Neuron (in vitro differentiated cells): ENCODE results near the gene CYFIP2.

Source experiments
- H2AFZ ChIP-seq: one replicate; pipeline ENCODE4 v1.6.1; 2013; ENCODE audit warnings: low read depth, mild to moderate bottlenecking, inconsistent platforms, low read length, moderate library complexity
- H3K27me3 ChIP-seq: one replicate; pipeline ENCODE4 v1.6.1; 2013; ENCODE audit warnings: low read length; ENCODE audit not compliant: insufficient read depth
- H3K36me3 ChIP-seq: one replicate; pipeline ENCODE4 v1.6.1; 2013; ENCODE audit warnings: low read length; ENCODE audit not compliant: insufficient read depth
- H3K4me1 ChIP-seq: one replicate; pipeline ENCODE4 v1.6.1; 2013; ENCODE audit warnings: low read length; ENCODE audit not compliant: insufficient read depth
- H3K4me3 ChIP-seq: 2 replicates; pipeline ENCODE4 v1.5.1; 2013; ENCODE audit warnings: mild to moderate bottlenecking, low read length, moderate library complexity
- H3K9me3 ChIP-seq: one replicate; pipeline ENCODE4 v1.6.1; 2013; ENCODE audit warnings: low read length

CYFIP2 gene

GRCh38 chr5:157350939-157351801 lies 85.2 kb downstream of the CYFIP2 start:
- Histone ChIP-seq H3K9me3 (no peaks in the 10 kb centered on the region), H3K4me3 (no peak overlapping the region), H3K36me3 (peaks cover 31% of the 10 kb centered on the region), H2AFZ (no peak overlapping the region), H3K27me3 (no peaks in the 10 kb centered on the region), H3K4me1 (no peaks in the 10 kb centered on the region)

- no peak overlapping the region for H2AFZ ChIP-seq
- no peaks in the 10 kb centered on the region for H3K4me1 ChIP-seq
- peaks cover 36% of the 10 kb centered on the region for H3K36me3 ChIP-seq
- no peaks in the 10 kb centered on the region for H3K27me3 ChIP-seq
- H3K9me3 ChIP-seq = no peaks in the 10 kb centered on the region
- no peak overlapping the region for H3K4me3 ChIP-seq
These were observed 85.8 kb downstream of the CYFIP2 start for GRCh38 chr5:157351802-157352092.

- no peak overlapping the region for H3K4me3 ChIP-seq
- H3K4me1 ChIP-seq = no peaks in the 10 kb centered on the region
- H2AFZ ChIP-seq = no peak overlapping the region
- peaks cover 31% of the 10 kb centered on the region for H3K36me3 ChIP-seq
- H3K27me3 ChIP-seq = no peaks in the 10 kb centered on the region
- no peaks in the 10 kb centered on the region for H3K9me3 ChIP-seq
These were observed 86.9 kb downstream of the CYFIP2 start for GRCh38 chr5:157352756-157353340.

GRCh38 chr5:157354800-157355199 lies 88.9 kb downstream of the CYFIP2 start:
- Histone ChIP-seq H3K27me3 (no peaks in the 10 kb centered on the region), H3K4me1 (no peaks in the 10 kb centered on the region), H3K4me3 (no peak overlapping the region), H2AFZ (no peak overlapping the region), H3K9me3 (no peaks in the 10 kb centered on the region), H3K36me3 (peaks cover 43% of the 10 kb centered on the region)

GRCh38 chr5:157356576-157356975 lies 90.7 kb downstream of the CYFIP2 start:
- H3K4me1 ChIP-seq = no peaks in the 10 kb centered on the region
- H3K27me3 ChIP-seq = no peaks in the 10 kb centered on the region

GRCh38 chr5:157357823-157358222 lies 91.9 kb downstream of the CYFIP2 start:
- no peak overlapping the region for H2AFZ ChIP-seq
- no peaks in the 10 kb centered on the region for H3K27me3 ChIP-seq
- H3K36me3 ChIP-seq = peaks cover 59% of the 10 kb centered on the region

More at GRCh38 chr5:157356576-157356975, 90.7 kb downstream of the CYFIP2 start:
- no peak overlapping the region for H2AFZ ChIP-seq
- peaks cover 55% of the 10 kb centered on the region for H3K36me3 ChIP-seq
- H3K9me3 ChIP-seq = no peaks in the 10 kb centered on the region
- H3K4me3 ChIP-seq = no peak overlapping the region

GRCh38 chr5:157358871-157359270 lies 92.9 kb downstream of the CYFIP2 start:
- H3K27me3 ChIP-seq = no peaks in the 10 kb centered on the region
- peaks cover 62% of the 10 kb centered on the region for H3K36me3 ChIP-seq
- H2AFZ ChIP-seq = no peak overlapping the region
- no peak overlapping the region for H3K4me3 ChIP-seq
- H3K9me3 ChIP-seq = no peaks in the 10 kb centered on the region
- no peaks in the 10 kb centered on the region for H3K4me1 ChIP-seq

More at GRCh38 chr5:157357823-157358222, 91.9 kb downstream of the CYFIP2 start:
- no peak overlapping the region for H3K4me3 ChIP-seq
- no peaks in the 10 kb centered on the region for H3K9me3 ChIP-seq
- H3K4me1 ChIP-seq = no peaks in the 10 kb centered on the region

GRCh38 chr5:157359356-157360055 lies 93.6 kb downstream of the CYFIP2 start:
- Histone ChIP-seq H3K4me1 (no peaks in the 10 kb centered on the region), H3K36me3 (peaks cover 65% of the 10 kb centered on the region), H3K9me3 (no peaks in the 10 kb centered on the region), H2AFZ (no peak overlapping the region), H3K4me3 (no peak overlapping the region), H3K27me3 (no peaks in the 10 kb centered on the region)

- no peak overlapping the region for H2AFZ ChIP-seq
- H3K4me1 ChIP-seq = no peaks in the 10 kb centered on the region
- H3K4me3 ChIP-seq = no peak overlapping the region
- H3K9me3 ChIP-seq = no peaks in the 10 kb centered on the region
- no peaks in the 10 kb centered on the region for H3K27me3 ChIP-seq
- peaks cover 67% of the 10 kb centered on the region for H3K36me3 ChIP-seq
These were observed 96.1 kb downstream of the CYFIP2 start for GRCh38 chr5:157362012-157362411.

GRCh38 chr5:157362502-157362901 lies 96.6 kb downstream of the CYFIP2 start:
- Histone ChIP-seq H3K36me3 (peaks cover 70% of the 10 kb centered on the region), H3K4me3 (no peak overlapping the region), H2AFZ (no peak overlapping the region), H3K4me1 (no peaks in the 10 kb centered on the region), H3K27me3 (no peaks in the 10 kb centered on the region), H3K9me3 (no peaks in the 10 kb centered on the region)

- H3K4me1 ChIP-seq = no peaks in the 10 kb centered on the region
- peaks cover 70% of the 10 kb centered on the region for H3K36me3 ChIP-seq
- no peaks in the 10 kb centered on the region for H3K27me3 ChIP-seq
These were observed 97.1 kb downstream of the CYFIP2 start for GRCh38 chr5:157362982-157363381.

GRCh38 chr5:157365732-157366131 lies 99.8 kb downstream of the CYFIP2 start:
- H3K9me3 ChIP-seq = no peaks in the 10 kb centered on the region
- H3K4me3 ChIP-seq = no peak overlapping the region
- peaks cover 6% of the 10 kb centered on the region for H3K4me1 ChIP-seq
- peaks cover 54% of the 10 kb centered on the region for H3K36me3 ChIP-seq
- H2AFZ ChIP-seq = no peak overlapping the region
- H3K27me3 ChIP-seq = no peaks in the 10 kb centered on the region

More at GRCh38 chr5:157362982-157363381, 97.1 kb downstream of the CYFIP2 start:
- Histone ChIP-seq H3K9me3 (no peaks in the 10 kb centered on the region), H2AFZ (no peak overlapping the region), H3K4me3 (no peak overlapping the region)
